GM12872 (cell line): ENCODE data around the gene SYN1.

Source experiments
- TF ChIP-seq, protein P1 (sequence below): IDR thresholded peaks from 3 replicates; pipeline ENCODE4 v1.5.1; 2011; ENCODE audit warnings: low read depth, mild to moderate bottlenecking, low read length, moderate library complexity; ENCODE audit not compliant: insufficient read depth

The SYN1 gene

DNA sequence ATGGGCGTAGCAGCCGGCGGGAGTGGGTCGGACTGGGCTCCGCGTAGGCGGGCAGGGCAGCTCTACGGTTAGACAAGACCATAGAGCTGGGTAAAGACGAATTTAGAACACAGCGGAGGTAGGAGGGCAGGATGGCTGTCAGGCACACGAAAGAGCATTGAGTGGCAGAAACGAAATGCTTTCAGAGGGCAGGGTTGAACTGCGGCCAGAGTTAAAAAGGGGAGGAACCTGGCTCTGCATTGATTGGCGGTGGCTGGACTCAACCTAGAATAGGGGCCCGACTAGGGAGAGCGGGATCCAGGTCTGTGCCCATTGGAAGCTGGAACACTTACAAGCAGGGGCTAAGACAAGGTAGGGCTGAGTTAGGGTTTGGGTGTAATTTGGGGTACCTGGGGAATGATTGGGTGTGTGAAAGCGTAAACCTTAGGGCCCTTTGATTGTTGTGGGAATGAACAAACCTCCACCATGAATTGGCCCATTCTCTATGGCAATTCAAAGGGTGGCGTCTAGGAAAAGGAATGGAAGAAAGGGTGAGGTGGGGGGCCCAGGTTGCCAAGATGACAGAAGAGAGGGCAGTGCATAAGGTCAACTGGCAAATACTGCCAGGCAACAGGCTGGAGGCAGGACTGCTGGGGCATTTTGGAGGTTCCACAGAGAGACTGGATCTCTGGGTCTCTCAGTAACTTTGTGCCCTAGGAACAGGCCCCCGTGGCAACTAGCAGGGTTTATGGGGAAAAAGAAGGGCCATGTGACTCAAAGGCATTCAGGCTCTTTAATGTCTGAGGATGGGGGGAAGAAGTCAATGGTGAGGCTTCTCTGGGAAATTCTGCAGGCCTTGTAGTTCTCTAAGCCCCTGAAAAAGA lies 31.6 kb upstream of the SYN1 start:
- TF ChIP-seq, protein P1, sequence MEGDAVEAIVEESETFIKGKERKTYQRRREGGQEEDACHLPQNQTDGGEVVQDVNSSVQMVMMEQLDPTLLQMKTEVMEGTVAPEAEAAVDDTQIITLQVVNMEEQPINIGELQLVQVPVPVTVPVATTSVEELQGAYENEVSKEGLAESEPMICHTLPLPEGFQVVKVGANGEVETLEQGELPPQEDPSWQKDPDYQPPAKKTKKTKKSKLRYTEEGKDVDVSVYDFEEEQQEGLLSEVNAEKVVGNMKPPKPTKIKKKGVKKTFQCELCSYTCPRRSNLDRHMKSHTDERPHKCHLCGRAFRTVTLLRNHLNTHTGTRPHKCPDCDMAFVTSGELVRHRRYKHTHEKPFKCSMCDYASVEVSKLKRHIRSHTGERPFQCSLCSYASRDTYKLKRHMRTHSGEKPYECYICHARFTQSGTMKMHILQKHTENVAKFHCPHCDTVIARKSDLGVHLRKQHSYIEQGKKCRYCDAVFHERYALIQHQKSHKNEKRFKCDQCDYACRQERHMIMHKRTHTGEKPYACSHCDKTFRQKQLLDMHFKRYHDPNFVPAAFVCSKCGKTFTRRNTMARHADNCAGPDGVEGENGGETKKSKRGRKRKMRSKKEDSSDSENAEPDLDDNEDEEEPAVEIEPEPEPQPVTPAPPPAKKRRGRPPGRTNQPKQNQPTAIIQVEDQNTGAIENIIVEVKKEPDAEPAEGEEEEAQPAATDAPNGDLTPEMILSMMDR = no peak

- TF ChIP-seq, protein P1 = no peak
Observed at GRCh38 chrX:47650164-47651042, 30.7 kb upstream of the SYN1 start, which contains the start of gene ELK1. ELK1 (minus strand) TSS chrX:47650563; CDS start chrX:47641441, 9,122 bp downstream.

DNA sequence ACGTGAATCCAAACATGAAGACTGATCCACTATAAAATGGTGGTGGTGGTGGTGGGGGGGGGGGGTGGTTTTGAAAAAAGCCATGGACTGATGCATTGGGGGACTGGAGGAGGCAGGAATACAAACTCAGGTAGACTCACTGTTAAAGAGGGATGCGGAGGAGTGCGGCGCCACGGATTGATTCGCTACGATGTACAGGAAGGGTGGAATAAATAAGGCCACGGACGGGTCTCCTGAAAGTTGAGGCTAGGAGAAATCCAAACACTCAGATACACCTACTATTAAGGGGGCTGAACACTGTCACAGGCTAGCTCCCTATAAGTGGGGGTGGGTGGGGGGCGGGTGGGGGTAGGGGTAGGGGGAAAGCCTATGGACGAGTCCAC lies 30.1 kb upstream of the SYN1 start:
- TF ChIP-seq, protein P1 = no peak

DNA sequence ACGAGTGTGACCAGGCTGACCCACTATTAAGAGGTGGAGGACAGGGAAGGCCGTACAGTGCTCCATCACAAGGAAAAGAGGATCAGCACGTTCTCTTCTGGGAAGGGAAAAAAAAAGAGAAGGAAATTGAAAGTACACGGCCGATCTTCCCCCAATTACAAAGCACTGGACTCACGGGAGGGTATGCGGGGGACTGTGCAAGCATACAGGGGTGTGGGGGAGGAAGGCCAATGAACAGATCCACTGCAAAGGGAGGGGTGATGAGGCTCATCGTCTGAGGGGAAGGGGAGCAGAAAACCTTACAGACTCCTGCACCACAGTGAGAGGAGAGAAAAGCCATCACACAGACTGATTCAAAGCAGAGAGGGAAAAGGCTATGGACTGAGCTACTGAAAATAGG lies 29.6 kb upstream of the SYN1 start:
- TF ChIP-seq, protein P1 = no peak

GRCh38 chrX:47648376-47648775 lies 28.7 kb upstream of the SYN1 start:
- TF ChIP-seq, protein P1 = no peak

- TF ChIP-seq, protein P1 = no peak
Observed at GRCh38 chrX:47646636-47647035, 27.0 kb upstream of the SYN1 start.

GRCh38 chrX:47645530-47645929 lies 25.9 kb upstream of the SYN1 start:
- TF ChIP-seq, protein P1 = no peak
